Keratinocyte (primary cell): ENCODE results near the gene CFL2.

Experiments
- CTCF ChIP-seq, 3 experiments: IDR thresholded peaks in 1 of 3; conservative IDR thresholded peaks in 1 of 3; optimal IDR thresholded peaks in 1 of 3; 2 replicates in 2 of 3; 3 replicates in 1 of 3; pipeline versions ENCODE3 to v1.5.1; 2011; ENCODE audit warnings: low read length in 3 of 3, mild to moderate bottlenecking in 3 of 3, moderate library complexity in 2 of 3, control low read depth in 1 of 3, inconsistent platforms in 1 of 3; ENCODE audit not compliant: insufficient read depth in 2 of 3; ENCODE audit errors: extremely low read depth in 1 of 3
- EZH2 ChIP-seq: IDR thresholded peaks from one replicate; pipeline ENCODE4 v1.6.1; 2012; ENCODE audit warnings: inconsistent platforms, mild to moderate bottlenecking, low read length, moderate library complexity

- TF ChIP-seq CTCF (optimal IDR thresholded peaks at IDR 0.05 in 1 of 3, IDR thresholded peaks at IDR 0.05 in 1 of 3, conservative IDR thresholded peaks at IDR 0.05 in 1 of 3; ENCODE audit: extremely low read depth in 1 of 3, insufficient read depth in 2 of 3, low read length in 3 of 3) (no peak), EZH2 (no peak)
Measured at GRCh38 chr14:34665785-34666435, 48.5 kb downstream of the CFL2 start.
